Stimulated activated naive CD8-positive, alpha-beta T cell treated with anti-CD3 and anti-CD28 coated beads, Interleukin-15, Interleukin-2, amounts not matched to agents 100 ng/mL and 50 ng/mL, for 24 hours (primary cell): ENCODE data around the gene UNC45B.

ENCODE experiments used
- H3K27ac Mint-ChIP-seq: one replicate; pipeline ENCODE4 v1.8.0; 2021; ENCODE audit warnings: mild to moderate bottlenecking, mixed read lengths
- H3K27me3 Mint-ChIP-seq: one replicate; pipeline ENCODE4 v1.8.0; 2021; ENCODE audit warnings: mixed read lengths
- H3K36me3 Mint-ChIP-seq: one replicate; pipeline ENCODE4 v1.8.0; 2021; ENCODE audit warnings: low read depth, mixed read lengths
- H3K4me1 Mint-ChIP-seq: one replicate; pipeline ENCODE4 v1.8.0; 2021; ENCODE audit warnings: low read depth, mixed read lengths
- H3K4me3 Mint-ChIP-seq: one replicate; pipeline ENCODE4 v1.8.0; 2021; ENCODE audit warnings: mild to moderate bottlenecking, mixed read lengths
- H3K9me3 Mint-ChIP-seq: one replicate; pipeline ENCODE4 v1.8.0; 2021; ENCODE audit warnings: mixed read lengths

UNC45B gene

GRCh38 chr17:35238821-35239220 is 91.2 kb downstream of the UNC45B start:
- Mint-ChIP-seq H3K36me3 (no peaks in the 10 kb centered on the region), H3K27ac (peak overlapping the region; percentile 84)

More at GRCh38 chr17:35238821-35239220, 91.2 kb downstream of the UNC45B start:
- Mint-ChIP-seq H3K4me3 (peak overlapping the region; percentile 97), H3K4me1 (peaks cover 82% of the 10 kb centered on the region), H3K9me3 (no peaks in the 10 kb centered on the region), H3K27me3 (no peaks in the 10 kb centered on the region)
